Neural progenitor cell (in vitro differentiated cells): ENCODE measurements around the gene NRP1. TPM values are rescaled to one million over a fixed set of nuclear protein-coding genes. Genes with fewer than 3 reads are reported as not detected.

Source experiments
- DNase-seq: peaks from one replicate; pipeline ENCODE4 v3.0.0-alpha.2; 2016; ENCODE audit warnings: low spot score
- H2AFZ ChIP-seq: fragments of 200-600 bp; sonication (generic); replicated peaks from 2 replicates; pipeline ENCODE4 v1.6.1; 2016; ENCODE audit warnings: antibody characterized with exemption
- H3F3A ChIP-seq: fragments of 200-600 bp; sonication (generic); 2 replicates; pipeline ENCODE4 v1.6.1; 2016; ENCODE audit warnings: antibody characterized with exemption, low read depth
- H3K27ac ChIP-seq: fragments of 200-600 bp; sonication (generic); 2 replicates; pipeline ENCODE4 v1.5.1; 2016; ENCODE audit warnings: mild to moderate bottlenecking
- H3K27me3 ChIP-seq: fragments of 200-600 bp; sonication (generic); 2 replicates; pipeline ENCODE4 v1.6.1; 2016; ENCODE audit warnings: mild to moderate bottlenecking, moderate library complexity
- H3K36me3 ChIP-seq: fragments of 200-600 bp; sonication (generic); 2 replicates; pipeline ENCODE4 v1.5.1; 2016
- H3K4me1 ChIP-seq: fragments of 200-600 bp; sonication (generic); 2 replicates; pipeline ENCODE4 v1.6.1; 2016; ENCODE audit warnings: mixed run types
- H3K4me2 ChIP-seq: fragments of 200-600 bp; sonication (generic); 2 replicates; pipeline ENCODE4 v1.6.1; 2016
- H3K4me3 ChIP-seq: fragments of 200-600 bp; sonication (generic); 2 replicates; pipeline ENCODE4 v1.5.1; 2016
- H3K79me2 ChIP-seq: fragments of 200-600 bp; sonication (generic); 2 replicates; pipeline ENCODE4 v1.6.1; 2016; ENCODE audit warnings: low read depth
- H3K9ac ChIP-seq: fragments of 200-600 bp; sonication (generic); 2 replicates; pipeline ENCODE4 v1.6.1; 2016
- H3K9me3 ChIP-seq: fragments of 200-600 bp; sonication (generic); 2 replicates; pipeline ENCODE4 v1.5.1; 2016; ENCODE audit warnings: low read depth
- H4K20me1 ChIP-seq: fragments of 200-600 bp; sonication (generic); 2 replicates; pipeline ENCODE4 v1.6.1; 2016; ENCODE audit warnings: low read depth
- H3K27ac Mint-ChIP-seq: 3 replicates; pipeline ENCODE4 v1.8.0; 2021; ENCODE audit warnings: mixed read lengths
- H3K27me3 Mint-ChIP-seq: 2 replicates; pipeline ENCODE4 v1.8.0; 2022; ENCODE audit warnings: low read depth, mild to moderate bottlenecking, inconsistent platforms, moderate library complexity, mixed read lengths; ENCODE audit not compliant: insufficient read depth
- H3K36me3 Mint-ChIP-seq: 3 replicates; pipeline ENCODE4 v1.8.0; 2021; ENCODE audit warnings: mixed read lengths
- H3K4me1 Mint-ChIP-seq: 3 replicates; pipeline ENCODE4 v1.8.0; 2021; ENCODE audit warnings: mixed read lengths
- H3K4me3 Mint-ChIP-seq: 3 replicates; pipeline ENCODE4 v1.8.0; 2021; ENCODE audit warnings: mild to moderate bottlenecking, moderate library complexity, mixed read lengths
- H3K9me3 Mint-ChIP-seq: 3 replicates; pipeline ENCODE4 v1.8.0; 2020; ENCODE audit warnings: mixed read lengths
- CTCF ChIP-seq: fragments of 200-600 bp; sonication (generic); IDR thresholded peaks from 2 replicates; pipeline ENCODE4 v1.5.1; 2017; ENCODE audit warnings: antibody characterized with exemption, mild to moderate bottlenecking
- EZH2 ChIP-seq: fragments of 200-600 bp; sonication (generic); IDR thresholded peaks from 2 replicates; pipeline ENCODE4 v1.6.1; 2017; ENCODE audit warnings: antibody characterized with exemption, mild to moderate bottlenecking, moderate library complexity
- EZH2phosphoT487 ChIP-seq: fragments of 200-600 bp; sonication (generic); IDR thresholded peaks from 2 replicates; pipeline ENCODE4 v1.6.1; 2017; ENCODE audit warnings: antibody characterized with exemption
- total RNA-seq: library from RNA; depleted of rRNA; stranded (reverse); fragments of >200 nt; gene quantifications from 2 replicates; pipeline ENCODE4 v1.2.3, GENCODE V29; 2015; ENCODE audit warnings: low replicate concordance

NRP1 gene
- total RNA-seq, 1 donor from 2014 or later = 1.9 TPM

GRCh38 chr10:33270971-33271370 is 63.5 kb downstream of the NRP1 start:
- Mint-ChIP-seq H3K4me1 (peaks cover 50% of the 10 kb centered on the region), H3K9me3 (no peaks in the 10 kb centered on the region), H3K27me3 (no peaks in the 10 kb centered on the region), H3K27ac (peak overlapping the region; percentile 58), H3K36me3 (peaks cover 19% of the 10 kb centered on the region), H3K4me3 (no peak overlapping the region)
- no peak overlapping the region for H2AFZ ChIP-seq
- H3K36me3 ChIP-seq = no peaks in the 10 kb centered on the region
- H3K27me3 ChIP-seq = no peaks in the 10 kb centered on the region
- H3F3A ChIP-seq = peaks cover 10% of the 10 kb centered on the region
- H3K79me2 ChIP-seq = no peaks in the 10 kb centered on the region
- no peaks in the 10 kb centered on the region for H3K9me3 ChIP-seq
- H3K4me2 ChIP-seq = no peak overlapping the region
- H4K20me1 ChIP-seq = no peaks in the 10 kb centered on the region
- H3K27ac ChIP-seq = no peak overlapping the region
- H3K4me1 ChIP-seq = peaks cover 36% of the 10 kb centered on the region
- no peak overlapping the region for H3K9ac ChIP-seq
- TF ChIP-seq EZH2phosphoT487 (no peak), EZH2 (no peak), CTCF (no peak)
- no peak for DNase-seq
- no peak overlapping the region for H3K4me3 ChIP-seq

GRCh38 chr10:33267708-33268107 is 66.8 kb downstream of the NRP1 start:
- H3K4me3 ChIP-seq = no peak overlapping the region
- peaks cover 26% of the 10 kb centered on the region for H3K36me3 Mint-ChIP-seq
- no peak overlapping the region for H2AFZ ChIP-seq
- H4K20me1 ChIP-seq = no peaks in the 10 kb centered on the region
- H3K4me3 Mint-ChIP-seq = no peak overlapping the region
- peaks cover 24% of the 10 kb centered on the region for H3K4me1 ChIP-seq
- no peaks in the 10 kb centered on the region for H3K27me3 Mint-ChIP-seq
- no peaks in the 10 kb centered on the region for H3F3A ChIP-seq
- H3K36me3 ChIP-seq = no peaks in the 10 kb centered on the region
- no peak overlapping the region for H3K27ac Mint-ChIP-seq
- H3K9me3 Mint-ChIP-seq = no peaks in the 10 kb centered on the region
- no peak overlapping the region for H3K9ac ChIP-seq
- no peaks in the 10 kb centered on the region for H3K9me3 ChIP-seq
- H3K27ac ChIP-seq = no peak overlapping the region
- no peaks in the 10 kb centered on the region for H3K27me3 ChIP-seq
- TF ChIP-seq CTCF (no peak), EZH2phosphoT487 (no peak), EZH2 (no peak)
- DNase-seq = no peak
- H3K4me2 ChIP-seq = no peak overlapping the region
- H3K79me2 ChIP-seq = no peaks in the 10 kb centered on the region
- peaks cover 39% of the 10 kb centered on the region for H3K4me1 Mint-ChIP-seq

GRCh38 chr10:33265621-33266020 is 68.8 kb downstream of the NRP1 start:
- Histone ChIP-seq H3K79me2 (no peaks in the 10 kb centered on the region), H3K4me2 (no peak overlapping the region)
- H3K4me1 Mint-ChIP-seq = peaks cover 18% of the 10 kb centered on the region

More at GRCh38 chr10:33265621-33266020, 68.8 kb downstream of the NRP1 start:
- Histone ChIP-seq H3K27me3 (no peaks in the 10 kb centered on the region), H4K20me1 (no peaks in the 10 kb centered on the region), H3K9ac (no peak overlapping the region), H3K36me3 (no peaks in the 10 kb centered on the region), H3K9me3 (no peaks in the 10 kb centered on the region), H2AFZ (no peak overlapping the region), H3K4me3 (no peak overlapping the region), H3K4me1 (peaks cover 5% of the 10 kb centered on the region), H3F3A (no peaks in the 10 kb centered on the region), H3K27ac (no peak overlapping the region)
- TF ChIP-seq CTCF (no peak), EZH2 (no peak), EZH2phosphoT487 (no peak)
- no peak overlapping the region for H3K4me3 Mint-ChIP-seq
- H3K27me3 Mint-ChIP-seq = no peaks in the 10 kb centered on the region
- no peak for DNase-seq
- H3K27ac Mint-ChIP-seq = no peak overlapping the region
- H3K36me3 Mint-ChIP-seq = peaks cover 31% of the 10 kb centered on the region
- H3K9me3 Mint-ChIP-seq = no peaks in the 10 kb centered on the region
